ENCODE data around the gene TIMM44. TPM values are rescaled to one million over a fixed set of nuclear protein-coding genes. Genes with fewer than 3 reads are reported as not detected.

The TIMM44 gene
- total RNA-seq, 1 experiment from 2014 or later, result 153 TPM

GRCh38 chr19:7934766-7935165 is 8.7 kb downstream of the TIMM44 start:
- intact Hi-C loops (cut with micrococcal nuclease; ENCODE audit: unreplicated experiment), result no loop called here
- no peak overlapping the region for H3K27ac ChIP-seq (ENCODE audit: low read depth, low read length, poor library complexity, severe bottlenecking)
- TF ChIP-seq CTCF (conservative IDR thresholded peaks at IDR 0.05; ENCODE audit: low read depth, low read length), result no peak
- TF ChIP-seq EZH2 (IDR thresholded peaks at IDR 0.05; ENCODE audit: borderline replicate concordance, low read depth, low read length, poor library complexity, severe bottlenecking), result no peak
- no peak overlapping the region for H3K4me3 ChIP-seq (ENCODE audit: low read depth, low read length, poor library complexity, severe bottlenecking)
- CTCF ChIA-PET, result no interaction called here
- no peaks in the 10 kb centered on the region for H3K9me3 ChIP-seq (ENCODE audit: low read depth, low read length, poor library complexity, severe bottlenecking)
- DNase-seq (ENCODE audit: low spot score), result no peak
- H3K4me1 ChIP-seq (ENCODE audit: insufficient read depth, low read length, poor library complexity, severe bottlenecking), result no peaks in the 10 kb centered on the region
- no TSS peak for BruUV-seq (replicated peaks)
- peaks cover 83% of the 10 kb centered on the region for H3K36me3 ChIP-seq (ENCODE audit: insufficient read depth, low read length, poor library complexity, severe bottlenecking)
- POLR2A ChIA-PET (ENCODE audit: low non-redundant PET), result no interaction called here
- no peaks in the 10 kb centered on the region for H3K27me3 ChIP-seq (replicated peaks; ENCODE audit: insufficient read depth, low read depth, low read length, poor library complexity)

GRCh38 chr19:7933828-7934725 is 9.4 kb downstream of the TIMM44 start:
- no peaks in the 10 kb centered on the region for H3K9me3 ChIP-seq (ENCODE audit: low read depth, low read length, poor library complexity, severe bottlenecking)
- no peak for TF ChIP-seq EZH2 (IDR thresholded peaks at IDR 0.05; ENCODE audit: borderline replicate concordance, low read depth, low read length, poor library complexity, severe bottlenecking)
- 0 out of 2 replicates have a peak, but pooled peaks have one; percentile 7 for TF ChIP-seq CTCF (conservative IDR thresholded peaks at IDR 0.05; ENCODE audit: low read depth, low read length)
- no peaks in the 10 kb centered on the region for H3K27me3 ChIP-seq (replicated peaks; ENCODE audit: insufficient read depth, low read depth, low read length, poor library complexity)
- H3K27ac ChIP-seq (ENCODE audit: low read depth, low read length, poor library complexity, severe bottlenecking), result no peak overlapping the region
- H3K4me3 ChIP-seq (ENCODE audit: low read depth, low read length, poor library complexity, severe bottlenecking), result no peak overlapping the region
- peaks cover 6% of the 10 kb centered on the region for H3K4me1 ChIP-seq (ENCODE audit: insufficient read depth, low read length, poor library complexity, severe bottlenecking)
- intact Hi-C loops (cut with micrococcal nuclease; ENCODE audit: unreplicated experiment), result no loop called here
- peaks cover 82% of the 10 kb centered on the region for H3K36me3 ChIP-seq (ENCODE audit: insufficient read depth, low read length, poor library complexity, severe bottlenecking)
- CTCF ChIA-PET, result interaction anchor here (0.6 kb wide), 1 partner anchor 307 kb away, joined by 3 read pairs; no protein-coding TSS in a partner anchor
- DNase-seq (ENCODE audit: low spot score), result no peak
- POLR2A ChIA-PET (ENCODE audit: low non-redundant PET), result no interaction called here
- BruUV-seq (replicated peaks), result no TSS peak

- TF ChIP-seq EZH2 (IDR thresholded peaks at IDR 0.05; ENCODE audit: borderline replicate concordance, low read depth, low read length, poor library complexity, severe bottlenecking) (no peak), CTCF (conservative IDR thresholded peaks at IDR 0.05; ENCODE audit: low read depth, low read length) (peak; percentile 47)
- peaks cover 13% of the 10 kb centered on the region for H3K4me1 ChIP-seq (ENCODE audit: insufficient read depth, low read length, poor library complexity, severe bottlenecking)
- DNase-seq (ENCODE audit: low spot score), result no peak
- H3K27me3 ChIP-seq (replicated peaks; ENCODE audit: insufficient read depth, low read depth, low read length, poor library complexity), result no peaks in the 10 kb centered on the region
- H3K27ac ChIP-seq (ENCODE audit: low read depth, low read length, poor library complexity, severe bottlenecking), result no peak overlapping the region
- ChIA-PET POLR2A (ENCODE audit: low non-redundant PET) (no interaction called here), CTCF (interaction anchor here (0.6 kb wide), 1 partner anchor 308 kb away, joined by 3 read pairs; no protein-coding TSS in a partner anchor)
- intact Hi-C loops (cut with micrococcal nuclease; ENCODE audit: unreplicated experiment), result no loop called here
- BruUV-seq (replicated peaks), result no TSS peak
- H3K4me3 ChIP-seq (ENCODE audit: low read depth, low read length, poor library complexity, severe bottlenecking), result no peak overlapping the region
- H3K9me3 ChIP-seq (ENCODE audit: low read depth, low read length, poor library complexity, severe bottlenecking), result no peaks in the 10 kb centered on the region
- peaks cover 79% of the 10 kb centered on the region for H3K36me3 ChIP-seq (ENCODE audit: insufficient read depth, low read length, poor library complexity, severe bottlenecking)
Observed at GRCh38 chr19:7933411-7933810, 10.1 kb downstream of the TIMM44 start.

Data from A673 (cell line).